Astrocyte (in vitro differentiated cells and primary cell): Measurements from ENCODE around the gene SLC9A3.

Experiments
- EZH2 ChIP-seq: IDR thresholded peaks from 2 replicates; pipeline ENCODE4 v1.6.1; 2012; ENCODE audit warnings: mild to moderate bottlenecking, low read length, inconsistent platforms; ENCODE audit not compliant: insufficient read depth
- TF ChIP-seq, protein P1 (sequence below): IDR thresholded peaks from 2 replicates; pipeline ENCODE4 v1.5.1; 2011; ENCODE audit warnings: low read depth, mild to moderate bottlenecking, inconsistent platforms, low read length, moderate library complexity; ENCODE audit not compliant: insufficient read depth

DNA sequence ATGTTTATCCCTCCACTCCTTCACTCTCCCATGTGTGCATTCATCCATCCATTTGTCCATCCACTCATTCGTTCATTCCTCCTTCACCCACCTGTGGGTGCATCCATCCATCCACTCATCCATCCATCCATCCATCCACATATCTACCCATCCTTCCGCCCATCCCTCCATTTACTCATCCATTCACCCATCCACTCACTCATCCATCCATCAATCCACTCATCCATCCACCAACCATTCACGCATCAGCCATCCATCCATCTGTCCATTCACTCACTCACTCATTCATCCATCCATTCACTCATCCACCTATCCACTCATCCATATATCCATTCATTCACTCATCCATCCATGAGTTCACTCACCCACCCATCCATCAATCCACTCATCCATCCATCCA, 7.3 kb downstream of the SLC9A3 start:
- TF ChIP-seq, protein P1, sequence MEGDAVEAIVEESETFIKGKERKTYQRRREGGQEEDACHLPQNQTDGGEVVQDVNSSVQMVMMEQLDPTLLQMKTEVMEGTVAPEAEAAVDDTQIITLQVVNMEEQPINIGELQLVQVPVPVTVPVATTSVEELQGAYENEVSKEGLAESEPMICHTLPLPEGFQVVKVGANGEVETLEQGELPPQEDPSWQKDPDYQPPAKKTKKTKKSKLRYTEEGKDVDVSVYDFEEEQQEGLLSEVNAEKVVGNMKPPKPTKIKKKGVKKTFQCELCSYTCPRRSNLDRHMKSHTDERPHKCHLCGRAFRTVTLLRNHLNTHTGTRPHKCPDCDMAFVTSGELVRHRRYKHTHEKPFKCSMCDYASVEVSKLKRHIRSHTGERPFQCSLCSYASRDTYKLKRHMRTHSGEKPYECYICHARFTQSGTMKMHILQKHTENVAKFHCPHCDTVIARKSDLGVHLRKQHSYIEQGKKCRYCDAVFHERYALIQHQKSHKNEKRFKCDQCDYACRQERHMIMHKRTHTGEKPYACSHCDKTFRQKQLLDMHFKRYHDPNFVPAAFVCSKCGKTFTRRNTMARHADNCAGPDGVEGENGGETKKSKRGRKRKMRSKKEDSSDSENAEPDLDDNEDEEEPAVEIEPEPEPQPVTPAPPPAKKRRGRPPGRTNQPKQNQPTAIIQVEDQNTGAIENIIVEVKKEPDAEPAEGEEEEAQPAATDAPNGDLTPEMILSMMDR, result no peak
- TF ChIP-seq EZH2, result no peak
